SH-SY5Y (cell line): ENCODE measurements around the gene DCDC2.

Experiments
- GATA2 ChIP-seq: IDR thresholded peaks from 2 replicates; pipeline ENCODE4 v1.6.1; 2011; ENCODE audit warnings: mild to moderate bottlenecking, low read depth, low read length
- GATA3 ChIP-seq: IDR thresholded peaks from 2 replicates; pipeline ENCODE4 v1.6.1; 2011; ENCODE audit warnings: low read depth, mild to moderate bottlenecking, low read length, moderate library complexity

- no peak for TF ChIP-seq GATA3
- TF ChIP-seq GATA2, result no peak
These were observed 235.7 kb downstream of the DCDC2 start for GRCh38 chr6:24122139-24122538.
